Measurements from ENCODE around the gene PPP1CA. TPM values are rescaled to one million over a fixed set of nuclear protein-coding genes. Genes with fewer than 3 reads are reported as not detected.

The PPP1CA gene
- total RNA-seq, 3 donors from 2014 or later = 130 to 239 (median 209) TPM

DNA sequence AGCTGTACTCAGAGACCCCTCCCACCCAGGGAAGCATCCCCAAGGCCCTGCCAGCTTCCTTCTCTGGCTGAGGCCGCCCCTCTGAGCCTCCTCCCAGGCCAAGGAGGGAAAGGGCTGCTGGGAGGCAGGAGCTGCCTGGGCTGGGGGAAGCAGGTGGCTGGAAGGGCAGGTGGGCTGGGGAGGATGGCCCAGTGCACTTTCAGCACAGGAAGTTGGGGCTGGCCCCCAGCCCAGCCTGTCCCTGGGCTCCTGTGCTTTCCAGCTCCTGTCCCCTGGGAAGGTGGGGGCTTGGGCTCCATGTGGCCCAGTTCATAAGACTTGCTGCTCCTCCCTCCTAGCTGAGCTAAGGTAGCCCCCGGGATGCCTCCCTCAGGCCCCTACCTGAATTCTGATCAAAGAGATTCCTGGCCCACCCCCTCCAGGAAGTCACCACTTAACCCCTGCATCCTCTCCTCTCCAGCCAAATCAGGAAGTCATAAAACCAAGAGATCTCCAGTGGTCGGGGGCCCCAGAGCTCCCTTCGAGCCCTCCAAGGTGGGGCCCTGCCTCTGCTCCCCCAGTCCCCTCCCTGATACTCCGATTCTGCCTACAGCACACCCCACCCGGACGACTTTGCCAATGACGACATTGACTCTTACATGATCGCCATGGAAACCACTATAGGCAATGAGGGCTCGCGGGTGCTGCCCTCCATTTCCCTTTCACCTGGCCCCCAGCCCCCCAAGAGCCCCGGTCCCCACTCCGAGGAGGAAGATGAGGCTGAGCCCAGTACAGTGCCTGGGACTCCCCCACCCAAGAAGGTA is 4.9 kb downstream of the PPP1CA start:
- intact Hi-C loops (cut with DNase I, micrococcal nuclease) = no loop called here
- Histone ChIP-seq H3K4me1 (ENCODE audit: low read depth) (peaks cover 34% of the 10 kb centered on the region), H3K4me3 (no peak overlapping the region), H3K9me3 (no peaks in the 10 kb centered on the region), H3K36me3 (ENCODE audit: low read depth) (peaks cover 8% of the 10 kb centered on the region)
- no peak for ATAC-seq
- TF ChIP-seq, protein P1, sequence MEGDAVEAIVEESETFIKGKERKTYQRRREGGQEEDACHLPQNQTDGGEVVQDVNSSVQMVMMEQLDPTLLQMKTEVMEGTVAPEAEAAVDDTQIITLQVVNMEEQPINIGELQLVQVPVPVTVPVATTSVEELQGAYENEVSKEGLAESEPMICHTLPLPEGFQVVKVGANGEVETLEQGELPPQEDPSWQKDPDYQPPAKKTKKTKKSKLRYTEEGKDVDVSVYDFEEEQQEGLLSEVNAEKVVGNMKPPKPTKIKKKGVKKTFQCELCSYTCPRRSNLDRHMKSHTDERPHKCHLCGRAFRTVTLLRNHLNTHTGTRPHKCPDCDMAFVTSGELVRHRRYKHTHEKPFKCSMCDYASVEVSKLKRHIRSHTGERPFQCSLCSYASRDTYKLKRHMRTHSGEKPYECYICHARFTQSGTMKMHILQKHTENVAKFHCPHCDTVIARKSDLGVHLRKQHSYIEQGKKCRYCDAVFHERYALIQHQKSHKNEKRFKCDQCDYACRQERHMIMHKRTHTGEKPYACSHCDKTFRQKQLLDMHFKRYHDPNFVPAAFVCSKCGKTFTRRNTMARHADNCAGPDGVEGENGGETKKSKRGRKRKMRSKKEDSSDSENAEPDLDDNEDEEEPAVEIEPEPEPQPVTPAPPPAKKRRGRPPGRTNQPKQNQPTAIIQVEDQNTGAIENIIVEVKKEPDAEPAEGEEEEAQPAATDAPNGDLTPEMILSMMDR (IDR thresholded peaks at IDR 0.05) = no peak
- DNase-seq = no peak

DNA sequence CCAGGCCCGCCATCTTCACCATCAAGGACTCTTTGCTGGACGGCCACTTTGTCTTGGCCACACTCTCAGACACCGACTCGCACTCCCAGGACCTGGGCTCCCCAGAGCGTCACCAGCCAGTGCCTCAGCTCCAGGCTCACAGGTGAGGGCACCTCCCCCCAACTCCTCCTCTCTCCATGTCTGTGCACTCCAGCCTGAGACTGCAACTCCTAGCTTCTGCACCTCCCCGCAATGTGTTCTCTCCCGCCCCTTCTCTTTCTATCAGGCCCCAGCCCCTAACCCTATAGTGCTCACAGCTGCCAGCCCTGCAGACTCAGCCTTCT is 5.4 kb downstream of the PPP1CA start:
- DNase-seq (no peak), ATAC-seq (no peak)
- Histone ChIP-seq H3K9me3 (no peaks in the 10 kb centered on the region), H3K4me1 (ENCODE audit: low read depth) (peaks cover 34% of the 10 kb centered on the region), H3K4me3 (no peak overlapping the region), H3K36me3 (ENCODE audit: low read depth) (peaks cover 8% of the 10 kb centered on the region)
- TF ChIP-seq, protein P1 (IDR thresholded peaks at IDR 0.05) = no peak
- intact Hi-C loops (cut with DNase I, micrococcal nuclease) = no loop called here

DNA sequence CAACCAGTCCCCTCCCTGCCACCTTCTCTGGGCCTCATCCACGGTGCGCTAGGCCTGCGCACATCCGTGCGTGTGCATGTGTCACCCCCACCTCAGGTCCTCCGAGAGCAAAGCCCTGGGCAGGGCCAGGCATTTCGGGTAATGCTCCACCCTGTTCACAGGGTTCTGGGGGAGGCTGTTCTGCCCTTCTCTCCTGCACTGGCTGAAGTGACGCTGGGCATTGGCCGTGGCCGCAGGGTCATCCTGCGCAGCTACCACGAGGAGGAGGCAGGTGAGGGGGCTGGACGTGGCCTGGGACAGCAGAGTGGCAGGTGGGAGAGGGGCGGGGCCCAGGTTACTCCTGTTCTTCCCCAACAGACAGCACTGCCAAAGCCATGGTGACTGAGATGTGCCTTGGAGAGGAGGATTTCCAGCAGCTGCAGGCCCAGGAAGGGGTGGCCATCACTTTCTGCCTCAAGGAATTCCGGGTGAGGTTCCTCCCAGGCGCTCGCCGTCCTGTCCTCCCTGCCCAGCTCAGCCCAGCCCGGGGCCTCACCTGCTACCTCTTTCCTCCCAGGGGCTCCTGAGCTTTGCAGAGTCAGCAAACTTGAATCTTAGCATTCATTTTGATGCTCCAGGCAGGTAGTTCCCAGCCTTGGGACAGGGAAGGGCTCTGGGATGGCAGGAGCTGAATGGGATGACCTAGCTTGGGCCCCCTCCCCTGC is 6.0 kb downstream of the PPP1CA start:
- Histone ChIP-seq H3K4me3 (no peak overlapping the region), H3K4me1 (ENCODE audit: low read depth) (peaks cover 35% of the 10 kb centered on the region), H3K36me3 (ENCODE audit: low read depth) (peaks cover 8% of the 10 kb centered on the region), H3K9me3 (no peaks in the 10 kb centered on the region)
- DNase-seq (peak in 1 of 3 donors; percentile 55), ATAC-seq (no peak)
- TF ChIP-seq, protein P1 (IDR thresholded peaks at IDR 0.05) = no peak
- intact Hi-C loops (cut with DNase I, micrococcal nuclease) = no loop called here

DNA sequence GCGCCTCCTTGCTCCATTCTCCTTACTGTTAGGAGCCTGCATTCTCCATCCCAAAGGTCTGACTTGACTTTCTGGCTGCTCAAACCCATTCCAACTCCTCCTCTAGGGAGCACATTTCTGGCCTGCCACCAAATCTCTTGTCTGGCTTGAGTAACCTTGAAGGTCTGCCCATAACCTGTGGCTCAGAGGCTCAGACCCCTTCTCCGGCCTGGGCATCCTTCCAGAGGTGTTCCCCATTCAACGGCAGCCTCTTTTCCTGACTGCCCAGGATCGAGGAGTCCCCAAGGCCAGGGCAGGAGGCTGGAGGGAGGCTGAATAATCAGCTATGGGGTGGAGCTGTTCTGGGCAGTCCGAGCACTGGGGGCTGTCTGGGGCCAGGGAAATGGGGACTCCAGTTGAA is 7.7 kb downstream of the PPP1CA start:
- DNase-seq (no peak), ATAC-seq (no peak)
- H3K36me3 ChIP-seq (ENCODE audit: low read depth) = peaks cover 8% of the 10 kb centered on the region
- no peak overlapping the region for H3K4me3 ChIP-seq
- TF ChIP-seq, protein P1 (IDR thresholded peaks at IDR 0.05) = no peak
- intact Hi-C loops (cut with DNase I, micrococcal nuclease) = no loop called here
- peaks cover 31% of the 10 kb centered on the region for H3K4me1 ChIP-seq (ENCODE audit: low read depth)
- H3K9me3 ChIP-seq = no peaks in the 10 kb centered on the region

DNA sequence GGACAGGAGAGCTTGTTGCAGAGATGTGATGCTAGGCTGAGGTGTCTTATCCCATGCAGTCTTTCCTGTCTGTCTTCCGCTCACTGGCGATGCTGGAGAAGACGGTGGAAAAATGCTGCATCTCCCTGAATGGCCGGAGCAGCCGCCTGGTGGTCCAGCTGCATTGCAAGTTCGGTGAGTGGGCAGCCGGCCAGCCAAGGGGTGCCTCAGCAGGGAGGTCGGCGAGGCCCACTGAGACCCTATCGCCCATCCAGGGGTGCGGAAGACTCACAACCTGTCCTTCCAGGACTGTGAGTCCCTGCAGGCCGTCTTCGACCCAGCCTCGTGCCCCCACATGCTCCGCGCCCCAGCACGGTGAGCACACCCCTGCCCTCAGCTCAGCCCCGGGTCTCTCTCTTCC is 8.2 kb downstream of the PPP1CA start:
- Histone ChIP-seq H3K36me3 (ENCODE audit: low read depth) (peaks cover 8% of the 10 kb centered on the region), H3K4me1 (ENCODE audit: low read depth) (peaks cover 31% of the 10 kb centered on the region), H3K4me3 (no peak overlapping the region), H3K9me3 (no peaks in the 10 kb centered on the region)
- no peak for ATAC-seq
- DNase-seq = peak in 1 of 3 donors; percentile 64
- intact Hi-C loops (cut with DNase I, micrococcal nuclease) = no loop called here
- TF ChIP-seq, protein P1 (IDR thresholded peaks at IDR 0.05) = no peak
